Measurements from ENCODE around the gene MIF. TPM values are rescaled to one million over a fixed set of nuclear protein-coding genes. Genes with fewer than 3 reads are reported as not detected.

The MIF gene
- total and polyA plus RNA-seq, 2 donors (not counting 3 experiments of a cell fraction or from before 2014, with no cell fraction given) = 529 to 674 TPM

- no peak for FAIRE-seq
- ChIA-PET POLR2A (no interaction called here), CTCF (no interaction called here)
- Histone ChIP-seq H4K20me1 (replicated peaks; ENCODE audit: control insufficient read depth, extremely low read depth, insufficient read depth, low read length) (no peaks in the 10 kb centered on the region), H3K79me2 (ENCODE audit: control insufficient read depth, insufficient read depth, low read length) (peaks cover 20% of the 10 kb centered on the region), H3K27me3 (ENCODE audit: control insufficient read depth in 2 of 2, insufficient read depth in 2 of 2, low read length in 2 of 2) (no peaks in the 10 kb centered on the region), H3K36me3 (ENCODE audit: control insufficient read depth in 2 of 2, extremely low read depth in 1 of 2, insufficient read depth in 2 of 2, low read length in 2 of 2) (peaks cover 0 to 14% of the 10 kb centered on the region in 2 experiments), H3K4me2 (ENCODE audit: insufficient read depth, low read length) (no peak overlapping the region), H2AFZ (ENCODE audit: low read depth, low read length) (no peak overlapping the region), H3K9me1 (replicated peaks; ENCODE audit: control insufficient read depth, extremely low read depth, insufficient read depth, low read length) (no peaks in the 10 kb centered on the region), H3K4me3 (replicated peaks in 1 of 3; ENCODE audit: insufficient read depth in 1 of 3, low read depth in 1 of 3, low read length in 3 of 3) (no peak overlapping the region), H3K9me3 (replicated peaks; ENCODE audit: control insufficient read depth, insufficient read depth, low read length) (no peaks in the 10 kb centered on the region), H3K4me1 (ENCODE audit: control insufficient read depth, extremely low read depth, insufficient read depth, low read length) (peaks cover 18% of the 10 kb centered on the region), H3K27ac (ENCODE audit: insufficient read depth, low read depth, low read length) (no peak overlapping the region), H3K9ac (replicated peaks; ENCODE audit: extremely low read depth, insufficient read depth, low read length) (no peak overlapping the region)
- dilution Hi-C loops (cut with MboI; ENCODE audit: extremely low pct_ligation_motif_present, low sequenced_read_pairs) (no loop called here), intact Hi-C loops (cut with micrococcal nuclease) (no loop called here)
- no peak for DNase-seq (ENCODE audit: low read depth, low spot score)
- BruUV-seq (replicated peaks) = no TSS peak
- TF ChIP-seq FOS (IDR thresholded peaks at IDR 0.05; ENCODE audit: borderline replicate concordance, insufficient read depth, low read length) = no peak
Observed at GRCh38 chr22:23892706-23893105, 1.5 kb upstream of the MIF start.

DNA sequence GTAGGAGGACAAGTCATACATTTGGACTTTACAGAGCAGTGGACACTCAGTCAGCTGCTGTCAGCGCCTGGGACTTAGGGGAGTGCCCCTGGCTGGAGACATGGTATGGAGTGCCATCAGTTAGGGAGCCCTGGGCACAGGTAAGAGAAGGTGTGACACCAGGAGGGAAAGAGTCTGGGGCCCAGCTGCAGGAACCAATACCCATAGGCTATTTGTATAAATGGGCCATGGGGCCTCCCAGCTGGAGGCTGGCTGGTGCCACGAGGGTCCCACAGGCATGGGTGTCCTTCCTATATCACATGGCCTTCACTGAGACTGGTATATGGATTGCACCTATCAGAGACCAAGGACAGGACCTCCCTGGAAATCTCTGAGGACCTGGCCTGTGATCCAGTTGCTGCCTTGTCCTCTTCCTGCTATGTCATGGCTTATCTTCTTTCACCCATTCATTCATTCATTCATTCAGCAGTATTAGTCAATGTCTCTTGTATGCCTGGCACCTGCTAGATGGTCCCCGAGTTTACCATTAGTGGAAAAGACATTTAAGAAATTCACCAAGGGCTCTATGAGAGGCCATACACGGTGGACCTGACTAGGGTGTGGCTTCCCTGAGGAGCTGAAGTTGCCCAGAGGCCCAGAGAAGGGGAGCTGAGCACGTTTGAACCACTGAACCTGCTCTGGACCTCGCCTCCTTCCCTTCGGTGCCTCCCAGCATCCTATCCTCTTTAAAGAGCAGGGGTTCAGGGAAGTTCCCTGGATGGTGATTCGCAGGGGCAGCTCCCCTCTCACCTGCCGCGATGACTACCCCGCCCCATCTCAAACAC lies 850 bp upstream of the MIF start:
- DNase-seq (ENCODE audit: low read depth, low spot score) (no peak), FAIRE-seq (no peak)
- Histone ChIP-seq H3K27ac (ENCODE audit: insufficient read depth, low read depth, low read length) (peak overlapping the region; percentile 45), H3K79me2 (ENCODE audit: control insufficient read depth, insufficient read depth, low read length) (peaks cover 20% of the 10 kb centered on the region), H3K4me3 (replicated peaks in 1 of 3; ENCODE audit: insufficient read depth in 1 of 3, low read depth in 1 of 3, low read length in 3 of 3) (peak overlapping the region; percentile 12 to 69 (median 43)), H3K4me2 (ENCODE audit: insufficient read depth, low read length) (peak overlapping the region; percentile 64), H3K9me3 (replicated peaks; ENCODE audit: control insufficient read depth, insufficient read depth, low read length) (no peaks in the 10 kb centered on the region), H3K36me3 (ENCODE audit: control insufficient read depth in 2 of 2, extremely low read depth in 1 of 2, insufficient read depth in 2 of 2, low read length in 2 of 2) (peaks cover 0 to 14% of the 10 kb centered on the region in 2 experiments), H3K9ac (replicated peaks; ENCODE audit: extremely low read depth, insufficient read depth, low read length) (peak overlapping the region; percentile 74), H3K27me3 (ENCODE audit: control insufficient read depth in 2 of 2, insufficient read depth in 2 of 2, low read length in 2 of 2) (no peaks in the 10 kb centered on the region), H2AFZ (ENCODE audit: low read depth, low read length) (peak overlapping the region; percentile 87), H3K9me1 (replicated peaks; ENCODE audit: control insufficient read depth, extremely low read depth, insufficient read depth, low read length) (no peaks in the 10 kb centered on the region), H4K20me1 (replicated peaks; ENCODE audit: control insufficient read depth, extremely low read depth, insufficient read depth, low read length) (no peaks in the 10 kb centered on the region), H3K4me1 (ENCODE audit: control insufficient read depth, extremely low read depth, insufficient read depth, low read length) (peaks cover 18% of the 10 kb centered on the region)
- TF ChIP-seq GATA2 (IDR thresholded peaks at IDR 0.05; ENCODE audit: insufficient read depth, insufficient read length, low read depth, low read length) = no peak
- no peak for TF ChIP-seq EZH2 (IDR thresholded peaks at IDR 0.05; ENCODE audit: borderline replicate concordance, low read depth, low read length, severe bottlenecking)
- CTCF ChIA-PET = interaction anchor here (0.6 to 2.1 kb wide), 17 partner anchors 9 to 282 kb away, joined by 3 to 39 read pairs (median 6); partner anchors contain the start of gene SLC2A11
- intact Hi-C loops (cut with micrococcal nuclease) (no loop called here), dilution Hi-C loops (cut with MboI; ENCODE audit: extremely low pct_ligation_motif_present, low sequenced_read_pairs) (no loop called here)
- BruUV-seq (replicated peaks) = TSS peak; percentile 69
- POLR2A ChIA-PET = interaction anchor here (1.4 kb wide), 1 partner anchor 20 kb away, joined by 10 read pairs; no protein-coding TSS in a partner anchor
